NCI-H510A treated with DMSO at 0.1 percent for 48 hours (cell line): ENCODE measurements around the gene TEX55.
"Not testable (repeated sequence)": the region's sequence is repeated elsewhere in the genome, so short reads cannot be mapped to it uniquely, and the experiment has no call there.

Source experiments
- DNase-seq: peaks from one replicate; lab custom pipeline; 2025; lab: John Stamatoyannopoulos, UW

The TEX55 gene

GRCh38 chr3:119160815-119161214, 14.8 kb downstream of the TEX55 start:
- DNase-seq: no peak

- no peak for DNase-seq
These were observed 15.3 kb downstream of the TEX55 start for GRCh38 chr3:119161240-119161639.

GRCh38 chr3:119164745-119165144, 18.8 kb downstream of the TEX55 start:
- DNase-seq: not testable (repeated sequence)

- no peak for DNase-seq
These were observed 24.9 kb downstream of the TEX55 start for GRCh38 chr3:119170821-119171220.

GRCh38 chr3:119173325-119173724, 27.4 kb downstream of the TEX55 start, which contains the start of gene UPK1B:
Gene UPK1B, plus strand, starts transcription at chr3:119173598. Its CDS starts 13,144 bp downstream, at chr3:119186742.
- no peak for DNase-seq

GRCh38 chr3:119175872-119176756, 30.1 kb downstream of the TEX55 start:
- no peak for DNase-seq

- no peak for DNase-seq
These were observed 30.8 kb downstream of the TEX55 start for GRCh38 chr3:119176778-119177177.

- DNase-seq: no peak
These were observed 31.4 kb downstream of the TEX55 start for GRCh38 chr3:119177321-119177720.

- DNase-seq: no peak
These were observed 35.8 kb downstream of the TEX55 start for GRCh38 chr3:119181765-119182164.

GRCh38 chr3:119184111-119184510, 38.1 kb downstream of the TEX55 start:
- DNase-seq: no peak

- DNase-seq: no peak
These were observed 39.0 kb downstream of the TEX55 start for GRCh38 chr3:119184796-119185570.

GRCh38 chr3:119187266-119187665, 41.3 kb downstream of the TEX55 start:
- no peak for DNase-seq

- no peak for DNase-seq
These were observed 45.8 kb downstream of the TEX55 start for GRCh38 chr3:119191800-119192199.

GRCh38 chr3:119194237-119195150, 48.5 kb downstream of the TEX55 start:
- DNase-seq: no peak

GRCh38 chr3:119195151-119195476, 49.1 kb downstream of the TEX55 start:
- DNase-seq: no peak

- DNase-seq: no peak
These were observed 49.9 kb downstream of the TEX55 start for GRCh38 chr3:119195911-119196310.
